ENCODE measurements around the gene MXRA8. TPM values are rescaled to one million over a fixed set of nuclear protein-coding genes. Genes with fewer than 3 reads are reported as not detected.

Gene MXRA8
- total RNA-seq, 4 donors from 2014 or later: 18.6 to 43.5 (median 21.9) TPM

DNA sequence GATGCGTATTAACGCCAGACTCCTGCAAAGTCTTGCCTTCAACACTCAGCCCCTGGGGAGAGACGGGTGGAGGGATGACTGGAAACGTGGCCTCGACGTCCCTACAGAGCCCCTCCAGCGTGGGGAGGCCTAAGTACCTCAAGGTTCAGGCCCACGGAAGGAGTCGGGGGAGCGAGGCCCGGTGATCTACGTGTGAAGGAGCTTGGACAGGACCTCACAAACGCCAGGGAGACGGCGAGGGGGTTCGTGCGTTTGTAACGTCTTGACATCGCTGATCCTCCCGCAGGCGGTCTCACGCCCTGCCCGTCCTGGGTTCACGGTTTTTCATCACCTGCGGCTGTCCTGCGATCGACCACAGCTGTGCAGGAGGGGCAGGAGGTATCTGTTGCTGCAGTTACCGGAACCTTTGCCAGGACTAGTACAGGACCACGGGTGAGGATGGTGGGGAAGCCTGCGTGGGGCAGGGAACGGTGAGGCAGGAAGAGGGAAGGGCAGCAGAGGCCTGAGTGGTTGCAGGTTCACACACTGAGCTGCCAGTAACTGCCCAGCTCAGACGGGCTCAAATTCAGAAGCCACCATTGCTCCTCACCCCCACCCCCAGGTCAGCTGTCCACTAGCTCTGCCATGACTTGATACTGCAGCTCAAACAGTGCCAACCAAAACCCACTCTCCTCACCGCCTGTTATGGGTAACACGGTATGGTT is 41.7 kb upstream of the MXRA8 start:
- TF ChIP-seq POLR2AphosphoS5 (IDR thresholded peaks at IDR 0.05) (peak in 1 of 3 donors; percentile 10), EP300 (IDR thresholded peaks at IDR 0.05) (no peak)
- 12% methylated on average over 16 of the region's 34 CpGs for WGBS
- H3K4me1 ChIP-seq: peaks cover 43% of the 10 kb centered on the region

GRCh38 chr1:1399187-1399871 is 41.0 kb upstream of the MXRA8 start, which contains the start of gene CCNL2:
Gene CCNL2, minus strand, starts transcription at chr1:1399335. Its CDS starts 29 bp downstream, at chr1:1399306.
- H3K27me3 ChIP-seq: no peaks in the 10 kb centered on the region
- TF ChIP-seq EP300 (IDR thresholded peaks at IDR 0.05): no peak
- peak; percentile 76 to 93 (median 79) for TF ChIP-seq POLR2AphosphoS5 (IDR thresholded peaks at IDR 0.05)
- peak in 1 of 2 donors; percentile 59 for TF ChIP-seq POLR2A (IDR thresholded peaks at IDR 0.05)
- peak; percentile 69 to 75 for TF ChIP-seq CTCF (IDR thresholded peaks at IDR 0.05)
- peaks cover 43% of the 10 kb centered on the region for H3K4me1 ChIP-seq
- under 1% methylated on average over 65 of the region's 86 CpGs for WGBS
- H3K27ac ChIP-seq: peak within 1 kb of the TSS; percentile 83
- no peaks in the 10 kb centered on the region for H3K9me3 ChIP-seq
- peak within 1 kb of the TSS; percentile 57 for H3K4me3 ChIP-seq
- DNase-seq (ENCODE audit: low spot score in 2 of 2): peak; percentile 99
- peaks cover 69% of the 10 kb centered on the region for H3K36me3 ChIP-seq

More for the DNA sequence above, 41.7 kb upstream of the MXRA8 start:
- Histone ChIP-seq H3K27me3 (no peaks in the 10 kb centered on the region), H3K27ac (peak overlapping the region; percentile 83), H3K9me3 (no peaks in the 10 kb centered on the region), H3K4me3 (peak overlapping the region; percentile 57), H3K36me3 (peaks cover 69% of the 10 kb centered on the region)
- no peak for DNase-seq (ENCODE audit: low spot score in 2 of 2)

DNA sequence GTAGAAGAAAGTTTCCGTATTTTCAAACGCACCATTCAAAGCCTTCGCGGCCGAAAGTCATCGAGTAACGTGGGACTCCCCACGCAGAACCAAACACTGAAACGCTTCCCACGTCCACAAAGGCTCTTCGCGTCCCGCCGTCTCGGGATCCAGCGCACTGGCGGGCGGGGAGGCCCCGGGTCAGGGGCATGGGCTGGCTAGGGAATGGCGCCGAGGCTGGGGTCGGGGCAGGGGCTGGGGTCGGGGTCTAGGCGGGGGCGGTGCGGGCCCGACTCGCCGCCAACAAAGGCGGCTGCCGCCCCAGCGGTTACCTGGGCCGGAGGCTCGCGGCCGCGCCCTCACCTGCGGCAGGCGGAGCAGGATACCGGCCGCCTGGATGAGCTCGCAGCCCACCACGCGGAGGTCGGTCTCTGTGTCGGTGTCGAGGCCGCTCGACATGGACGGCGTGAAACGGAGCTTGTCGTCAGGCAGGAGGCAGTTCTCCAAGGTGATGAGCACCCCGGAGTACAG is 40.4 kb upstream of the MXRA8 start:
- H3K4me1 ChIP-seq: peaks cover 43% of the 10 kb centered on the region
- no peak for DNase-seq (ENCODE audit: low spot score in 2 of 2)
- H3K27ac ChIP-seq: peak overlapping the region; percentile 71
- peak overlapping the region; percentile 57 for H3K4me3 ChIP-seq
- no peaks in the 10 kb centered on the region for H3K9me3 ChIP-seq
- H3K36me3 ChIP-seq: peaks cover 69% of the 10 kb centered on the region
- TF ChIP-seq EP300 (IDR thresholded peaks at IDR 0.05) (no peak), POLR2AphosphoS5 (IDR thresholded peaks at IDR 0.05) (no peak), POLR2A (IDR thresholded peaks at IDR 0.05) (no peak), CTCF (IDR thresholded peaks at IDR 0.05) (no peak)
- H3K27me3 ChIP-seq: no peaks in the 10 kb centered on the region
- 0% methylated on average over 11 of the region's 54 CpGs for WGBS

- TF ChIP-seq POLR2A (IDR thresholded peaks at IDR 0.05) (no peak), EP300 (IDR thresholded peaks at IDR 0.05) (no peak), POLR2AphosphoS5 (IDR thresholded peaks at IDR 0.05) (no peak), CTCF (IDR thresholded peaks at IDR 0.05) (no peak)
- Histone ChIP-seq H3K9me3 (no peaks in the 10 kb centered on the region), H3K36me3 (peaks cover 69% of the 10 kb centered on the region), H3K27ac (no peak overlapping the region), H3K27me3 (no peaks in the 10 kb centered on the region), H3K4me1 (peaks cover 43% of the 10 kb centered on the region), H3K4me3 (peak overlapping the region; percentile 57)
- no peak for DNase-seq (ENCODE audit: low spot score in 2 of 2)
- 55% methylated on average over 18 of the region's 19 CpGs for WGBS
These were observed 39.6 kb upstream of the MXRA8 start for GRCh38 chr1:1397839-1398523.

DNA sequence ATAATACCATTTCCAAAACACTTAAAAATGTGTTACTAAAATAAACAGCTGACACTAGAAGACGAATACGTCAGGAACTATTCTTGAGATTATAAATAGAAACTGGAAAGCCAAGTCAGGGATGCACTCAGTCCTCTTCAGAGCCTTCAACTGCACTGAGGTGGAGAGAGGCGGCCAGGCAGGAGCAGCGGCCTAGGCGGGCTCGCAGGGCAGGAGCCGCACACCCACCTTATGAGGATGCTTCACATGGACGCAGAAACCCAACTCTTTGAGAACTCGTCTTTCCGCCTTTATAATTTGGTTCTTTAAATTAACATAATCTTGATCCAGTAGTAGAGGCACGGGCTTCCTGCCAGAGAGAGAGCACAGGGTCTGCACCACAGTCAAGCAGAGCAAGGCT is 36.8 kb upstream of the MXRA8 start:
- Histone ChIP-seq H3K4me1 (peaks cover 25% of the 10 kb centered on the region), H3K27ac (no peak overlapping the region), H3K27me3 (no peaks in the 10 kb centered on the region), H3K9me3 (no peaks in the 10 kb centered on the region), H3K4me3 (no peak overlapping the region), H3K36me3 (peaks cover 72% of the 10 kb centered on the region)
- no peak for TF ChIP-seq EP300 (IDR thresholded peaks at IDR 0.05)
- TF ChIP-seq CTCF (IDR thresholded peaks at IDR 0.05): no peak
- TF ChIP-seq POLR2AphosphoS5 (IDR thresholded peaks at IDR 0.05): no peak
- no peak for TF ChIP-seq POLR2A (IDR thresholded peaks at IDR 0.05)
- 88% methylated on average over 11 of the region's 11 CpGs for WGBS
- no peak for DNase-seq (ENCODE audit: low spot score in 2 of 2)
